ENCODE measurements around the gene OR52I1. TPM values are rescaled to one million over a fixed set of nuclear protein-coding genes. Genes with fewer than 3 reads are reported as not detected.

Gene OR52I1
- total RNA-seq, 1 donor from 2014 or later, result not detected

DNA sequence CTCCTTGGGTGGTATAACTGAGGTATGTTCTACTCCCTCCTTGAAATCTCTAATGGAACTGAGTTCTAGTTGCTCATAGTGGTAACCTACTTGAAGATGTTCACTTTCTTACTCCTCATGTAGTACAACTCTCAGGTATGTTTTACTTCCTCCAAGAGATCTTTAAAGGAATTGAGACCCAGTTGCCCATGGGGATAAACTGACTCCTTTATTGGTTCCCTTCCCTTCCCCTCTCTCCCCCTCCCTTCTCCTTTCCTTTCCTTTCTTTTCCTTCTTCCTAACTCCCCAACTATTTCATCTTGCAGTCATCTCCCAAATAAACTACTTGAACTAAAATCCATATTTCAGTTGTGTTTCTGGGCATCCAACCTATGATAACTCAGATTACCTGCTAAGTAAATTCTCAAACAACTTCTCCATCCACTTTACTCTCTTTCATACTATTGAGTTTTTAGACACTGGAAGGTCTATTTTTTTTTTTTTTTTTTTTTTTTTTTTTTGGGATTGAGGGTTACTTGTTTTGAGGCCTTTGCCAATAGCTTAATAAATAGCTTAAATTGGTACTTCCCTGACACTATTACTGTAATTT lies 22.1 kb downstream of the OR52I1 start:
- ATAC-seq, result no peak

DNA sequence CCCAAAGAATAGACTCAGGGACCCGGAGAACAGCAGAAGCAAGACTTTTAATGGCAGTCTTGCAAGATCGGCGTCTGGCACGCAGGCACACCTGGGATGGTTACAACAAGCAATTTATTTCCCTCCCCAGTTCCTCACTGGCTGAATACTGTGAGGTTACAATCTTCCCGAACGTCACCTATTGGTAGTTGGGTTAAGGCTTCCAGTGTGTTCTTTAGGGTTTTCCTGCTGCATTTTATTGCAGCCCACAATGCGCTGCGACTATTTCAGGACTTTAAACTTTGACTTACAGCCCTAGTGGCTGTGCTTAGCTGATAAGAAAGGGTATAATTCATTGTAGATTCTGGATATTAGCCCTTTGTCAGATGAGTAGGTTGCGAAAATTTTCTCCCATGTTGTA lies 25.7 kb downstream of the OR52I1 start:
- no peak for ATAC-seq

DNA sequence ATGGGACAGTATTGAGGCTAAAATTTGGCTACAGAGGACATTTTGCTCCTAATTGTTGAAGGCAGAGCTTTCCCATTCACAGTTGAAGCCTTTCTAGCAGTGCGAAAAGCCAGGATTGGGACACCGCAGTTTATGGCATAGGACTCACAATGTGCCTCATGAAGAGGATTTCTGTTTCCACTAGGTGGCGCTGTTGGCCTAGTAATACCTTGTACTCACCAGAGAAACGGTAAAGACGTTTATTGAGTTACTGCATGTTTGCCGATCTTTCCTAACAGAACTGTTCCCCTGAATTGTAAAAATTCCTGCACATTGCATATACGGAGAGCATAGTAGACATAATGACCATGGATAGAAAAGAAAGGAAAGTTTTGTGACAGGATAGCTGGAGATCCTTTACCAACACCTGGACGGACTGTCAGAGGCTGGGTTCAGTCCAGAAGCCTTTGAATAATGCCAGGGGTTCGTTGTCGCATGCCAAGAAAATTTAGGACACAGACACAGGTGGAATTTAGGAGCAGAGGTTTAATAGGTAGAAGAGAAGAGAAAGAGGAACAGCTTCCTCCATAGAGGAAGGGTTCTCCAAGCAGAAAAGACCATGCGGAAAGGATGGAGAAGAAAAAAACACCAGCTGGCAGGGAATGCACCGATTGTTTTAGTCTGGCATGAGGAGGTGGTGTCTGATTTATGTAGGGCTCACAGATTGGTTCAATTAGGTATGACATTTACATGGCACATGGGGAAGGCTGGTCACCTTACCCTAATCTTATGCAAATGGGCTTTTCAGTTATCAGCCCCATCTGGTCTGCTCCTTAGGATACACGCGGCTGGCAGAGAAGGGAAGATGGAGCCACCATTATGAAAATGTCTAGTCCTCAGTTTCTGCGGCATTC lies 32.6 kb downstream of the OR52I1 start:
- peak; percentile 76 for ATAC-seq

DNA sequence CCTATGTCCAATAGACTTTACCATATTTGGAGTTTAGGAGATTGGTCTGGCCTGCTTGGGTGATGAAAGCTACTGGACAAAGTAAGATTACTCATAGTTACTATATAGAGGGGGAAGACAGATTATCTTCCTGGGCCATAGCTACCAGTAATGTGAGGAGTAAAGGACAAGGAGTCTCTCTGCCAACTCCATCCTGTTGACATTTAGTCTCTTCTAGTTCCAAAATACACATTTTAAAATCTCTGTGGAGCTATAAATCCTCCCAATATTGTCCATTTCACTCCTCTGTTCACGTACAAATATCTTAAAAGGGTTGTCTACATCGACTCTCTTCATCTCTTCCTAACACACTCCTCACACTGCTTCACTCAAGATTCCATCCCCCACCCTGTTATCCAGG lies 42.3 kb downstream of the OR52I1 start:
- ATAC-seq, result no peak

DNA sequence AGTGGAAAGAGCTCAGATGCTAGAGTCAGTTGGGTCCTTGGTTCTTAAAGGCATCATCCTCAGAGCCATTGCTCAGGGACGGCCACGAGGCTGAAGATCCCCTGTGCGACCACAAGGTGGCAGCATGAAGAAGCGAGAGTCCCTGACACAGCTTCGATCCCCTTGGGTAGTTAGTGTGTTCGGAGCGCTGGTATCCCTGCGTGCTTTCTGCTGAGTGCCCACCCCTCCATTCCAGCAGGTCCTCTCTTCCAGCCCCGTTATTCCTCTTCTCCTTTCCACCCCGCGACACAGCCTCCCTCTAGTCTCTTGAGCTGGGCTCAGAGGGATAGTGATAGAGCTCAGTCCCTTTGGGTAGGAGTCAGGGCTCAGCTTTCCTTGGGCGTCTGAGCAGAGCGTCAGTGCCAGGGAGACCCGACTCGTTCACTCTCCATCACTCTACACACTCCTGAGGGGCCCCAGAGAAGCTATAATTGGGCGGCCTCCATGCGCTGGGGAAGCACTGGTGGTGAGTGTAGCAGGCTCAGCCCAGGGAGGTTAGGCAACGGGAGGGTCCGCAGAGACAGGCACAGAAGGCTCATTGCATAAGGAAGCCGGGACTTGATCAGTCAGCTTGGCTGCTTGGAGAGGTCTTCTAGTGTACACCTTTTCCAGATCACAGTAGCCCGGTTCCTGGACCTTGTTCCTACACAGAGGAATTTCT lies 43.3 kb downstream of the OR52I1 start, which contains the start of gene OR51D1:
Gene OR51D1 (plus strand): TSS at position 516 of the 700 bp plus-strand sequence. CDS start 2,314 bp downstream, outside the sequence.
- ATAC-seq, result peak; percentile 84

DNA sequence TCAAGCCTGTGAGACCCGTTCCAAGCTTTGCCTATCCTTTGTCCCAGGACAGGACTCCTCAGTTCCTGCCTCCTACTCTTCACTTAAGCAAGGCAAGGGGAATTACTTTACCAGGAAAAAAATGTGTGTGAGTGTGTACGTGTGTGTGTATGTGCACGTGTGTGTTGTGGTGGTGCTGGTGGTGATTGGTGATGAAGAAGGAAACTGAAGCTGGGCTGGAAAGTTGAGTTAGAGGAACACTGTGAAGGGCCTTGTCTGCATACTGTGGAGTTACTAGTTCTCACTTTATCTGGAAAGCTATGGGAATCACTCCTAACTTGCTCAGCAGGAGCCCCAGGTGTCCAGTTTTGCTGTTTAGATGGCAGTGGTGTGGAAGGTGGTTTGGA lies 43.8 kb downstream of the OR52I1 start:
- no peak for ATAC-seq

DNA sequence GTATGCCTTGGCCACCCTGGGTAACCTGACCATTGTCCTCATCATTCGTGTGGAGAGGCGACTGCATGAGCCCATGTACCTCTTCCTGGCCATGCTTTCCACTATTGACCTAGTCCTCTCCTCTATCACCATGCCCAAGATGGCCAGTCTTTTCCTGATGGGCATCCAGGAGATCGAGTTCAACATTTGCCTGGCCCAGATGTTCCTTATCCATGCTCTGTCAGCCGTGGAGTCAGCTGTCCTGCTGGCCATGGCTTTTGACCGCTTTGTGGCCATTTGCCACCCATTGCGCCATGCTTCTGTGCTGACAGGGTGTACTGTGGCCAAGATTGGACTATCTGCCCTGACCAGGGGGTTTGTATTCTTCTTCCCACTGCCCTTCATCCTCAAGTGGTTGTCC lies 46.1 kb downstream of the OR52I1 start:
- no peak for ATAC-seq

DNA sequence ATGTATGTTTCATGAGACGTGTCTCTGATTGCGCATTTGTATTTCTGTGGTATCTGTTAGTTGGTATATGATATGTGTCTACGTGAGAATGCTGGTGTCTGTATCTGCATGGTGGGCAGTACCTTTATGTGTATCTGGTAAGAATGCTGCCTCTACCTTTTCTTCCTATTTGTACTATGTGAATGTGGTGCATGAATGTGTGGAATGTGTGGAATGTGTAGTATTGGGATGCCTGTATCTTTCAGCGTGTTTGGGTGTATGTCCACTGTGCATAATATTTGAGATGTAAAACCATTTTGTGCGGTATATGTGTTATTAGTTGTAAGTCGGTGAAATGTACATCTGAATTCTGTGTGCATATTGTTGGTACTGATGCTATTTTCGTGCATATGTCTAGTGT lies 47.7 kb downstream of the OR52I1 start:
- ATAC-seq, result no peak

DNA sequence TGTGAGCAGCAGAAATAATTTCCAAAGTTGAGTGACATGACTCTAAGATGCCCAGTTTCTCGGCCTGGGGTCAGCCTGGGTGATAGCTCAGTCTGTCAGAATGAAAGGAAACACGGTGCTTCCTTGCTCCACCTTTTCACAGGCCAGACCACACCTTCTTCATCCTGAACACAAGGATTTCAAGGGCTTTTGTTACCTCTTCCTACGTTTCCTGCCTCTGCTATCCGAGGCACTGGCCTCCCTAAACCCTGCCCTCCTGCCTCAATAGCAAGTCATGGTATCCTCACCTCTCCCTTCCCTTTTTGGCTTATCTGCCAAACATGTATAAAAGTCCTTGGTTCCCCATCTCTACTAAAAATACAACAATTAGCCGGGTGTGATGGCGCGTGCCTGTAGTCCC lies 48.2 kb downstream of the OR52I1 start:
- ATAC-seq, result no peak

DNA sequence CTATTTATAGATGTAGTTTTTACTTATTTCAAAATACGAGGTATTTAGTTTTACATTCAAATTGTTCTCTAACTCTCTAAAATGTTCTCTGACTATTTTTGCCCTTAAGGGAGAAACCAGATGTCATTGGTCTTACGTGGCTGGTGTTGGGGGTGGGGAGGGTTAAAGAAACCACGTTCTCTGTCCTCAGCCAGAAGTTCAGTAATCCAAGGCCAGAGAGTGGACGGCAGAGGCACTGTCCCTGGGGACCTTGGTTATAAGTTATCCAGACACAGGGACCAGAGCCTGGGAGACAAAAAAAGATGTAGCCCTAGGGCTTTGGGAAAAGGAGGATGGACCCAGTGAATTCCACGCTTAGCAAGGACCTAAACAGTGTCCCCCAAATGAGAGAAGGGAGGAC lies 49.2 kb downstream of the OR52I1 start:
- no peak for ATAC-seq

DNA sequence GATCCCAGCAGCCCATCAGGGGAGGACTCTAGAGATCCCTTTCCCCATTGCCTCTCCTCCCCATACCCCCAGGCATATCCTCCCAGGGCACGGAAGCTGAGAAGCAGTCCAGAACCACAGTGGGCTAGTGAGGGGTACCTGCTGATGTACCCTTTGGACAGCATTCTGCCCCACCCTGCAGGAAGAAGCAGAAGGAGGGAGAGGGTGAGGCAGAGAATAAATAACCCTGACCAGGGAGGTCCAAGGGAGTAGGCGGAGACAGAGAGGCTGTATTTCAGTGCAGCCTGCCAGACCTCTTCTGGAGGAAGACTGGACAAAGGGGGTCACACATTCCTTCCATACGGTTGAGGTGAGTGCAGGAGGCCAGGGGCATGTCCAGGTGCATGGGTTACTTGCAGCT lies 49.8 kb downstream of the OR52I1 start, which contains the start of gene OR51E1:
Gene OR51E1 (plus strand): TSS at position 301 of the 400 bp plus-strand sequence. CDS start 8,545 bp downstream, outside the sequence.
- ATAC-seq, result no peak

DNA sequence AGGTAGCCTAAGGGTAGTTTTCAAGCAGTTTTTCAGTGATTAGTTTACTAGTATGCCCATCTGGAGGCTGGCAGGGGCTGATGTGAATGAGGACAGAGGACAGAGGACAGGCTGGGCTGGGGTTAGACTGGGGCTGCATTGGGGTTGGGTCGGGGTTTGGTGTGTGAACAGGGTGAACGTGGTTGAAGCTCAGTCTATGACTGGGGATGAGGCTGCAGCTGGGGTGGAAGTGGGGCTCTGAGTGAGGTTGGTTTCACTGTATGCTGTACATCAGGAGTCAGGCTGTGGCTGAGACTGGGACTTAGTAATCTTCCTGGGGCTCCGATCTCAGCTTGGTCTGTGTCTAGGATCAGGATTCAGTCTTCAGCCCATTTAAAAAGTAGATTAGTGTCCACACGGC lies 50.4 kb downstream of the OR52I1 start:
- no peak for ATAC-seq

Other genes with a start within 250 kb of the OR52I1 start
- gene OR52B4, start 225.7 kb upstream of the OR52I1 start, total RNA-seq, result not detected
- gene TRIM21, start 200.3 kb upstream of the OR52I1 start, total RNA-seq, result 7.1 TPM
- not detected for gene OR52K2, start 144.7 kb upstream of the OR52I1 start, total RNA-seq
- gene OR52K1, start 111.4 kb upstream of the OR52I1 start, total RNA-seq, result not detected
- gene OR52M1, start 48.8 kb upstream of the OR52I1 start, total RNA-seq, result not detected
- not detected for gene OR52I2, start 12.3 kb upstream of the OR52I1 start, total RNA-seq
- 4.7 TPM for gene TRIM68, start 14.2 kb downstream of the OR52I1 start, total RNA-seq
- gene OR51D1, start 43.4 kb downstream of the OR52I1 start, total RNA-seq, result not detected
- not detected for gene OR51E1, start 49.9 kb downstream of the OR52I1 start, total RNA-seq
- gene OR51E2, start 103.8 kb downstream of the OR52I1 start, total RNA-seq, result not detected
- not detected for gene MMP26, start 110.7 kb downstream of the OR52I1 start, total RNA-seq
- not detected for gene OR51F1, start 175.9 kb downstream of the OR52I1 start, total RNA-seq
- not detected for gene OR52R1, start 210.3 kb downstream of the OR52I1 start, total RNA-seq
- not detected for gene OR51F2, start 227.3 kb downstream of the OR52I1 start, total RNA-seq